AG09309 (cell line): ENCODE measurements around the gene WBP2NL.

Source experiments
- DNase-seq: peaks from one replicate; pipeline ENCODE4 v3.0.0-alpha.2; 2010; ENCODE audit warnings: low read depth
- H3K4me3 ChIP-seq: 2 replicates; pipeline ENCODE4 v1.5.1; 2011; ENCODE audit warnings: mild to moderate bottlenecking, low read depth, low read length, moderate library complexity; ENCODE audit not compliant: control insufficient read depth
- TF ChIP-seq, protein P1 (sequence below): IDR thresholded peaks from 2 replicates; pipeline ENCODE4 v1.5.1; 2011; ENCODE audit warnings: mild to moderate bottlenecking, low read depth, low read length, inconsistent platforms; ENCODE audit not compliant: insufficient read depth, control insufficient read depth; ENCODE audit errors: missing control alignments

Gene WBP2NL

GRCh38 chr22:42010778-42011177, 12.2 kb downstream of the WBP2NL start:
- H3K4me3 ChIP-seq: no peak overlapping the region
- no peak for DNase-seq
- TF ChIP-seq, protein P1, sequence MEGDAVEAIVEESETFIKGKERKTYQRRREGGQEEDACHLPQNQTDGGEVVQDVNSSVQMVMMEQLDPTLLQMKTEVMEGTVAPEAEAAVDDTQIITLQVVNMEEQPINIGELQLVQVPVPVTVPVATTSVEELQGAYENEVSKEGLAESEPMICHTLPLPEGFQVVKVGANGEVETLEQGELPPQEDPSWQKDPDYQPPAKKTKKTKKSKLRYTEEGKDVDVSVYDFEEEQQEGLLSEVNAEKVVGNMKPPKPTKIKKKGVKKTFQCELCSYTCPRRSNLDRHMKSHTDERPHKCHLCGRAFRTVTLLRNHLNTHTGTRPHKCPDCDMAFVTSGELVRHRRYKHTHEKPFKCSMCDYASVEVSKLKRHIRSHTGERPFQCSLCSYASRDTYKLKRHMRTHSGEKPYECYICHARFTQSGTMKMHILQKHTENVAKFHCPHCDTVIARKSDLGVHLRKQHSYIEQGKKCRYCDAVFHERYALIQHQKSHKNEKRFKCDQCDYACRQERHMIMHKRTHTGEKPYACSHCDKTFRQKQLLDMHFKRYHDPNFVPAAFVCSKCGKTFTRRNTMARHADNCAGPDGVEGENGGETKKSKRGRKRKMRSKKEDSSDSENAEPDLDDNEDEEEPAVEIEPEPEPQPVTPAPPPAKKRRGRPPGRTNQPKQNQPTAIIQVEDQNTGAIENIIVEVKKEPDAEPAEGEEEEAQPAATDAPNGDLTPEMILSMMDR: no peak

GRCh38 chr22:42013385-42013784, 14.8 kb downstream of the WBP2NL start:
- TF ChIP-seq, protein P1: no peak
- no peak for DNase-seq
- no peak overlapping the region for H3K4me3 ChIP-seq

- TF ChIP-seq, protein P1: no peak
- no peak overlapping the region for H3K4me3 ChIP-seq
- no peak for DNase-seq
Measured at GRCh38 chr22:42016111-42016510, 17.5 kb downstream of the WBP2NL start.

DNA sequence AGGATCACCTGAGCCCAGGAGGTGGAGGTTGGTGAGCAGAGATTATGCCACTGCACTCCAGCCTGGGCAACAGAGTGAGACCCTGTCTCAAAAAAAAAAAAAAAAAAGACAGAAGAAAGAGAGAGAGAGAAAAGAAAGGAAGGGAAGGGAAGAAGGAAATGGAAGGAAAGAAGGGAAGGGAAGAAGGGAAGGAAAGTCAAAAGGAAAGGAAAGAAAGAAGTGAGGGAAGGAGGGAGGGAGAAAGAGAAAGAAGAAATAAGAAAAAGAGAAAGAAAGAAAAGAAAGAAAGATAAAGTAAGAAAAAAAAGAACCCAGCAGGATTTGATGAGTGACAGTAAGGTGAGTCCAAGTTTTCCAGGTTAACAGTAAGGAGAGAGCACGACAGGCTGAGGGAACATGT, 19.6 kb downstream of the WBP2NL start:
- no peak overlapping the region for H3K4me3 ChIP-seq
- TF ChIP-seq, protein P1: no peak
- no peak for DNase-seq

GRCh38 chr22:42021571-42021970, 23.0 kb downstream of the WBP2NL start:
- no peak overlapping the region for H3K4me3 ChIP-seq
- DNase-seq: no peak
- TF ChIP-seq, protein P1: no peak

GRCh38 chr22:42022162-42022847, 23.7 kb downstream of the WBP2NL start:
- H3K4me3 ChIP-seq: no peak overlapping the region
- TF ChIP-seq, protein P1: no peak
- DNase-seq: no peak
